Brain microvascular endothelial cell (primary cell): Measurements from ENCODE around the gene HS1BP3.
A peak's percentile ranks its signal among the peaks of the same experiment; 100 is the strongest.

Experiments used
- DNase-seq: peaks from one replicate; pipeline ENCODE4 v3.0.0-alpha.2; 2020
- H3K27ac ChIP-seq: fragments of 250-450 bp; sonication (Bioruptor Pico); 2 replicates; pipeline ENCODE4 v1.5.1; 2020; ENCODE audit warnings: mild to moderate bottlenecking, moderate library complexity
- H3K27me3 ChIP-seq: fragments of 250-450 bp; sonication (Bioruptor Pico); replicated peaks from 2 replicates; pipeline ENCODE4 v1.5.1; 2020; ENCODE audit warnings: mild to moderate bottlenecking
- H3K36me3 ChIP-seq: fragments of 250-450 bp; sonication (Bioruptor Pico); replicated peaks from 2 replicates; pipeline ENCODE4 v1.5.1; 2020; ENCODE audit warnings: mild to moderate bottlenecking
- H3K4me3 ChIP-seq: 2 replicates; pipeline ENCODE4 v1.5.1; 2011; ENCODE audit warnings: low read depth, mild to moderate bottlenecking, control low read depth, low read length, moderate library complexity
- CTCF ChIP-seq: IDR thresholded peaks from 2 replicates; pipeline ENCODE4 v1.5.1; 2011; ENCODE audit warnings: low read depth, mild to moderate bottlenecking, moderate library complexity, low read length, control low read depth, inconsistent platforms; ENCODE audit errors: missing control alignments
- in situ Hi-C: cut with HindIII; loops from 2 replicates; pipeline ENCODE4 v1.10.0; 2017; ENCODE audit warnings: low sequenced_read_pairs, low pct_ligation_motif_present

Gene HS1BP3

GRCh38 chr2:20654535-20654813 lies 3.6 kb upstream of the HS1BP3 start:
- no peak for TF ChIP-seq CTCF
- Histone ChIP-seq H3K4me3 (no peak overlapping the region), H3K27ac (no peak overlapping the region), H3K27me3 (peaks cover 14% of the 10 kb centered on the region), H3K36me3 (no peaks in the 10 kb centered on the region)
- in situ Hi-C loops = no loop called here
- DNase-seq = no peak

GRCh38 chr2:20653695-20654534 lies 3.0 kb upstream of the HS1BP3 start:
- no peak overlapping the region for H3K27ac ChIP-seq
- in situ Hi-C loops = no loop called here
- DNase-seq = no peak
- no peak overlapping the region for H3K4me3 ChIP-seq
- H3K27me3 ChIP-seq = peaks cover 9% of the 10 kb centered on the region
- no peak for TF ChIP-seq CTCF
- no peaks in the 10 kb centered on the region for H3K36me3 ChIP-seq

GRCh38 chr2:20652673-20653575 lies 2.0 kb upstream of the HS1BP3 start:
- H3K4me3 ChIP-seq = no peak overlapping the region
- DNase-seq = no peak
- H3K27ac ChIP-seq = no peak overlapping the region
- in situ Hi-C loops = no loop called here
- peaks cover 5% of the 10 kb centered on the region for H3K27me3 ChIP-seq
- no peaks in the 10 kb centered on the region for H3K36me3 ChIP-seq
- TF ChIP-seq CTCF = no peak

- Histone ChIP-seq H3K27me3 (peaks cover 2% of the 10 kb centered on the region), H3K36me3 (no peaks in the 10 kb centered on the region), H3K4me3 (no peak overlapping the region), H3K27ac (no peak overlapping the region)
- no peak for TF ChIP-seq CTCF
- in situ Hi-C loops = no loop called here
- DNase-seq = no peak
Observed at GRCh38 chr2:20652141-20652540, 1.2 kb upstream of the HS1BP3 start.

GRCh38 chr2:20651731-20652099 lies 817 bp upstream of the HS1BP3 start:
- Histone ChIP-seq H3K27ac (no peak overlapping the region), H3K4me3 (peak overlapping the region; percentile 72), H3K36me3 (no peaks in the 10 kb centered on the region), H3K27me3 (peaks cover 2% of the 10 kb centered on the region)
- no peak for TF ChIP-seq CTCF
- DNase-seq = no peak
- in situ Hi-C loops = no loop called here
